ENCODE data around the gene PARS2.

PARS2 gene

GRCh38 chr1:54764133-54764921 lies at the start of gene PARS2:
Gene PARS2, minus strand, starts transcription at chr1:54764523. Its CDS starts 5,362 bp downstream, at chr1:54759161.
- FAIRE-seq (peak; percentile 96), DNase-seq (ENCODE audit: low spot score) (peak; percentile 99)

DNA sequence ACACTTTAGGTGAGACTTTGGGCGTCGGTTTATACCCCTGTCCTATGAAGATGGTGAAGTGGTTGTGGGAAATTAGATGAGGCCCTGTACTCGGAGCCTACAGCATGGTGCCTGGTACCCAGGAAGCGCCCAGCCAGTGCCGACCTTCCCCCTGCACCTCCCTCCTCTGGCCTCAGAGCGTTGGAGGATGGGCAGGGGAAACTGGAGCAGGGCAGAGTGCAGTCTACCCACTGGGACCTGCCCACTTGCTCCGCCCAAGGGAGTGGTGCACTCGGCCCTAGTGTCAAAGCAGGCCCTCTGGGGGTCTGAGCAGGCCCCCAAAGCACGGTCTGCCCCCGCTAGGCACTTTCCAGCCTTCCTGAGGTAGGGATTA lies 49.8 kb upstream of the PARS2 start:
- no peak for DNase-seq (ENCODE audit: low spot score)
- no peak for FAIRE-seq

GRCh38 chr1:54813485-54814125 lies 49.3 kb upstream of the PARS2 start:
- DNase-seq (ENCODE audit: low spot score) = no peak

DNA sequence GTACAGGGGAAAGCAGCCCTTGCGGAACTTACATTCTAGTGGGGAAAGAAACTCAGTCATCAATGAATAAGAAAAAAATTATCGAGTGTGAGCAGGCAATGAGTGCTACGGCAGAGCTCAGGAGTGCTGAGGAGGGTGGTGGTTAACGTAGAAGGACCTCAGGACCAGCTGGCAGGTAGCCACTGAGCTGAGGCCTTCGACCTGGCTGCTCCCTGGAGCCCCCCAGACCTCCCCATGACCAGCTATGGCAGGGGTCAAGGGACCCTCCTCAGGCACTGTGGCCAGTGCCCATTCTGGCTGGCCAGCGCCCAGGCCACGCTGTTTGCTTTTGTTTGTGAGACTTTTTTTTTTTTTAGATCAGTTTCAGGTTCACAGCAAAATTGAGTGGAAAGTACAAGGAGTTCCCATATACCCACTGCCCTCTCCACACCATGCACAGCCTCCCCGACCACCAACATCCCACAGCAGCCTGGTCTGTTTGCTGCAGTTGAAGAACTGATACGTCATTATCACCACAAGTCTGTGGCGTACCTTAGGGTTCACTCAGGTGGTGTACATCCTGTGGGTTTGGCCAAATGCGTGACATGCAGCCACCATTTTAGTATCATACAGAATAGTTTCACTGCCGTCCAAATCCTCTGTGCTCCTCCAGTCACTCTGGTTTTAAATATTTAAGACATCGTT lies 48.6 kb upstream of the PARS2 start:
- FAIRE-seq = no peak
- DNase-seq (ENCODE audit: low spot score) = no peak

More at GRCh38 chr1:54813485-54814125, 49.3 kb upstream of the PARS2 start:
- no peak for FAIRE-seq

GRCh38 chr1:54811739-54812655 lies 47.7 kb upstream of the PARS2 start:
- FAIRE-seq = no peak
- no peak for DNase-seq (ENCODE audit: low spot score)

DNA sequence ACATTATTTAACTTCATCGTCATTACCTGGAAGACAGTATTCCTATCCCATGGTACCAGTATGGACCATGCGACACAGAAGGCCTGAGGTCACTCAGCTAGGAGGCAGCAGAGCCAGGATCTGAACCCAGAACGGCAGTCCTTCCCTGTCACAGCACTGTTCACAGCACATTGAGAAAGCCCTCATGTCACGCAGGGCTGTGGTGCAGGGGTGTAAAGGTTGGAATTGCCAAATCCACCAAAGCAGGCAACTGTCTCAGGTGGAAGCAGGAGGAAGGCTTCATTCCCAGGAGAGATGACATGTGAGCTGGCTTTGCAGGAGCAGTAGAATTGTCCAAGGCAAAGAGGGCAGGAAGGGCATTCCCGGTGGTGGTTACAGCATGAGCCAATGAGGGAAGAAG lies 46.7 kb upstream of the PARS2 start:
- DNase-seq (ENCODE audit: low spot score) (no peak), FAIRE-seq (no peak)

DNA sequence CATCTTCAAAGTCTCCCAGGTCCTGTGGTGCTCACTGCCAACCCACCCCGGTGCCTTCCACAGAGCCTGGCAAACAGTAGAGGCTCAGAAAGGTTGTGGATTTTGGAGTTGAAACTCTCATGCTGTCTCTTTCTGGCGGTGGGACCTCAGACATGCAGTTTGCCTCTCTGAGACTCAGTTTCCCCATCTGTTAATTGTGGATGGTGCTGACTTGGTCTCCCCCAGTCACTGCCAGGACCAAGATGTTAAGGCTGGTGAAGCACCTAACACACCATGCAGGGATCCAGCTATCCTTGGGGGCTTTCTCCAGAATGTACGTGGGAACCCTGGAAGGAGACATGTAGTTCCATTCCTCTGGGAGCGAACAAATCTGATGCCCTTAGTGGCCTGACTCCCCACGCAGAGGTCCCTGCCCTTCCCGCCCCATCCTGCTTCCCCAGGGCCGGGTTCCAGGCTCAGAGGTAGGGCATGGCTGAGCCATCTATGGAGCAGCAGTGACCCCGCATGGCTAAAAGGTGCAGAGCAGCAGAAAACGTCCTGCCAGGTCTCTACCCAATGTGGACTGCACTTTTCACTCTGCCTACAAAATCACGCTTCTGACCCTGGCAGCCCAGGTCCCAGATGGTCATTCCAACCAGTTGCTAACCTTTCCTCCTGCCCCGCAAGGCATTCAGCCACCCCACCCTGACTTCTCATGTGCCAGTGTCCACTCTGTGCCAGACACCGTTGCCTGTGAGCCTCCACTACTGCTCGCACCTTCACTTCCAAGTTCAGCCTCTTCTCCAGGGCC lies 46.0 kb upstream of the PARS2 start:
- DNase-seq (ENCODE audit: low spot score) = peak; percentile 41

GRCh38 chr1:54809496-54810074 lies 45.3 kb upstream of the PARS2 start:
- no peak for DNase-seq (ENCODE audit: low spot score)
- no peak for FAIRE-seq

More for the DNA sequence above, 46.0 kb upstream of the PARS2 start:
- no peak for FAIRE-seq

- DNase-seq (ENCODE audit: low spot score) (no peak), FAIRE-seq (no peak)
Measured at GRCh38 chr1:54808443-54809207, 44.3 kb upstream of the PARS2 start.

GRCh38 chr1:54807756-54808155 lies 43.4 kb upstream of the PARS2 start:
- no peak for FAIRE-seq
- DNase-seq (ENCODE audit: low spot score) = no peak

GRCh38 chr1:54806931-54807611 lies 42.7 kb upstream of the PARS2 start:
- FAIRE-seq (peak; percentile 57), DNase-seq (ENCODE audit: low spot score) (peak; percentile 59)

GRCh38 chr1:54805981-54806381 lies 41.7 kb upstream of the PARS2 start:
- DNase-seq (ENCODE audit: low spot score) (no peak), FAIRE-seq (no peak)

DNA sequence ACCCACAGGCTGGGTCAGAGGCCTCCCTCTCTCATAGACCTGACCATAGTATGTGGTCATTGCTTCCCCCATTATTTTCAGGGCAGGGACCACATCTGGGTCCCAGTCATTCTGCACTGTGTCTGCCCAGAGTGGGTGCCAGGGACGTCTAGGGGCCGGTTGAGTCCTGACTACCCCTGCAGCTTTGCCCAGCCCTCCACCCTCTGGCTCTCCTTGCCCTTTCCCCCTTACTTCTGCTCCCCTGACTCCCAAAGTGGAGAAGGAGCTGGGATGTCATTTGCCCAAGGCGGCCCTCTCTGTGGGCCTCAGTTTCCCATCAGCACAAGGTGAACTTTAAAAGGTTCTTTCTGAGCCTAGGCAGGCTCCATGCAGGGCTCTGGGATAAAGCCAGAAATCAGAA lies 41.1 kb upstream of the PARS2 start:
- no peak for DNase-seq (ENCODE audit: low spot score)
- no peak for FAIRE-seq

- DNase-seq (ENCODE audit: low spot score) (peak; percentile 67), FAIRE-seq (peak; percentile 60)
Measured at GRCh38 chr1:54804471-54805132, 40.3 kb upstream of the PARS2 start.

GRCh38 chr1:54803761-54804470 lies 39.6 kb upstream of the PARS2 start:
- FAIRE-seq = peak; percentile 77
- peak; percentile 67 for DNase-seq (ENCODE audit: low spot score)

- FAIRE-seq (no peak), DNase-seq (ENCODE audit: low spot score) (no peak)
Measured at GRCh38 chr1:54800899-54801759, 36.8 kb upstream of the PARS2 start, which contains the start of gene TTC22. Gene TTC22, minus strand, starts transcription at chr1:54801323. Its CDS starts 160 bp downstream, at chr1:54801163.

All from RCC 7860 (cell line).